Aorta (tissue), 5 donors: ENCODE results near the gene CEP128. TPM values are rescaled to one million over a fixed set of nuclear protein-coding genes. Genes with fewer than 3 reads are reported as not detected.

Experiments used
- ATAC-seq: fragments of 200-7000 bp; cut with Tn5 transposase; one replicate; pipeline ENCODE4 v1.9.1; 2022; ENCODE audit warnings: moderate library complexity; ENCODE audit not compliant: low FRiP score
- DNase-seq, 2 donors: peaks; one replicate each; pipeline ENCODE4 v3.0.0-alpha.2; 2020
- H3K27ac ChIP-seq, 2 donors: one replicate each; pipeline ENCODE4 v1.5.1; 2013; ENCODE audit warnings: low read length in 2 of 2, mild to moderate bottlenecking in 2 of 2, moderate library complexity in 2 of 2, control low read depth in 1 of 2, inconsistent platforms in 1 of 2, low read depth in 1 of 2
- H3K27me3 ChIP-seq, 2 donors: one replicate each; pipeline ENCODE4 v1.6.1; 2013; ENCODE audit warnings: control low read depth in 1 of 2, low read length in 1 of 2, mild to moderate bottlenecking in 1 of 2, moderate library complexity in 1 of 2; ENCODE audit not compliant: insufficient read depth in 2 of 2, control insufficient read depth in 1 of 2
- H3K36me3 ChIP-seq, 2 donors: one replicate each; pipeline ENCODE4 v1.6.1; 2013; ENCODE audit warnings: control low read depth in 1 of 2, low read length in 1 of 2, mild to moderate bottlenecking in 1 of 2; ENCODE audit not compliant: insufficient read depth in 2 of 2, control insufficient read depth in 1 of 2
- H3K4me1 ChIP-seq, 2 donors: one replicate each; pipeline ENCODE4 v1.6.1; 2013; ENCODE audit warnings: low read length in 2 of 2, control low read depth in 1 of 2, mild to moderate bottlenecking in 1 of 2, moderate library complexity in 1 of 2; ENCODE audit not compliant: insufficient read depth in 2 of 2, control insufficient read depth in 1 of 2
- H3K4me3 ChIP-seq, 2 donors: one replicate each; pipeline ENCODE4 v1.5.1; 2013; ENCODE audit warnings: low read length in 2 of 2, control low read depth in 1 of 2, mild to moderate bottlenecking in 1 of 2
- H3K9me3 ChIP-seq: one replicate; pipeline ENCODE4 v1.6.1; 2013; ENCODE audit warnings: mild to moderate bottlenecking, low read length; ENCODE audit not compliant: control insufficient read depth
- WGBS, 2 donors: extraction: QIAGEN DNeasy Blood & Tissue Kit; methylation state at CpG; one replicate each; pipeline ENCODE4 v1.1.7; 2013; 5-methylcytosine and 5-hydroxymethylcytosine counted together
- intact Hi-C, 2 donors: fragments of 100-400 bp; cut with DNase I; formaldehyde crosslinking; loops; one replicate each; pipeline versions ENCODE4 v1.14.2 to v1.15.0; 2022
- long read RNA-seq, 2 donors: library from polyadenylated mRNA; unstranded; transcript quantifications; one replicate each; pipeline ENCODE4 v2.0.0, GENCODE V29; 2020 to 2021
- polyA plus RNA-seq, 2 donors: library from polyadenylated mRNA; stranded (reverse); fragments of 200-250 nt; gene quantifications; one replicate each; pipeline ENCODE4 v1.2.3, GENCODE V29; 2013
- total RNA-seq, 2 donors: library from RNA; stranded (reverse); fragmentation: NEBNext Ultra II Directional; extraction: Animal tissue kit (Norgen Biotek cat#: 25700); gene quantifications; one replicate each; pipeline ENCODE4 v1.2.1, GENCODE V29; 2021
- donor health status: healthy with polysubstance abuse.
- donor health status: Bipolar disorder and iron deficiency.
- donor health status: DM: no; HTN: no; CAD: no.
- donor health status: DM: no; HTN: no; CAD: no.
- donor health status: DM: yes; HTN: yes; CAD: no.

The CEP128 gene
- 1 to 10 TPM; 6.0 to 8.4 TPM for total RNA-seq
- polyA plus RNA-seq: 1 to 10 TPM in 1 of 2 donors, under 1 TPM in 1; 0.95 to 2.8 TPM
- long read RNA-seq, donor 1, partial matches to known transcripts: 3 of 9 reads
- long read RNA-seq, donor 1, other reads (novel, unspliced or antisense): 6 of 9 reads
- long read RNA-seq, donor 2, partial matches to known transcripts: 0 of 2 reads
- long read RNA-seq, donor 2, other reads (novel, unspliced or antisense): 2 of 2 reads

GRCh38 chr14:80941241-80942185, at the start of gene CEP128:
TSS of gene CEP128 (minus strand) at chr14:80941738.
- intact Hi-C loops: loop anchor here in 1 of 2 donors (5.0 kb wide), 1 partner anchor 231 kb away; no protein-coding TSS in a partner anchor
- Histone ChIP-seq H3K4me1 (no peaks in the 10 kb centered on the region), H3K36me3 (no peaks in the 10 kb centered on the region), H3K27me3 (peaks cover 0 to 1% of the 10 kb centered on the region in 2 donors), H3K27ac (peak within 1 kb of the TSS in 1 of 2 donors; percentile 7), H3K4me3 (peak within 1 kb of the TSS; percentile 19 to 70), H3K9me3 (no peaks in the 10 kb centered on the region)
- WGBS, 2 donors: 2% methylated on average over 40 of the region's 40 CpGs
- ATAC-seq (peak; percentile 100), DNase-seq (peak; percentile 97 to 98)

- Histone ChIP-seq H3K27ac (no peak overlapping the region), H3K9me3 (no peaks in the 10 kb centered on the region), H3K4me3 (no peak overlapping the region), H3K36me3 (no peaks in the 10 kb centered on the region), H3K27me3 (no peaks in the 10 kb centered on the region), H3K4me1 (no peaks in the 10 kb centered on the region)
- ATAC-seq (no peak), DNase-seq (no peak)
- 63 to 66% methylated on average over 6 of the region's 6 CpGs for WGBS, 2 donors
- intact Hi-C loops: no loop called here
Observed at GRCh38 chr14:80988735-80989429, 47.3 kb upstream of the CEP128 start.

GRCh38 chr14:80988192-80988591, 46.7 kb upstream of the CEP128 start:
- Histone ChIP-seq H3K27ac (no peak overlapping the region), H3K9me3 (no peaks in the 10 kb centered on the region), H3K27me3 (no peaks in the 10 kb centered on the region), H3K4me3 (no peak overlapping the region), H3K36me3 (no peaks in the 10 kb centered on the region), H3K4me1 (no peaks in the 10 kb centered on the region)
- no peak for DNase-seq
- intact Hi-C loops: no loop called here
- 40 to 48% methylated on average over 1 of the region's 1 CpG for WGBS, 2 donors
- ATAC-seq: no peak

- no peak overlapping the region for H3K4me3 ChIP-seq
- no peaks in the 10 kb centered on the region for H3K9me3 ChIP-seq
- peak; percentile 57 to 70 for DNase-seq
- peak; percentile 91 for ATAC-seq
- WGBS, 2 donors: 26 to 27% methylated on average over 6 of the region's 6 CpGs
- no peaks in the 10 kb centered on the region for H3K27me3 ChIP-seq
- H3K36me3 ChIP-seq: no peaks in the 10 kb centered on the region
- H3K27ac ChIP-seq: no peak overlapping the region
- no peaks in the 10 kb centered on the region for H3K4me1 ChIP-seq
- intact Hi-C loops: loop anchor here (1.0 to 2.0 kb wide), 2 partner anchors 32 to 33 kb away; partner anchors contain the start of gene TSHR (in 2 of the 2)
Observed at GRCh38 chr14:80987235-80988032, 45.9 kb upstream of the CEP128 start.

- intact Hi-C loops: no loop called here
- no peak for DNase-seq
- Histone ChIP-seq H3K27ac (no peak overlapping the region), H3K9me3 (no peaks in the 10 kb centered on the region), H3K27me3 (no peaks in the 10 kb centered on the region), H3K4me1 (peaks cover 0 to 2% of the 10 kb centered on the region in 2 donors), H3K36me3 (no peaks in the 10 kb centered on the region), H3K4me3 (no peak overlapping the region)
- 87 to 92% methylated on average over 2 of the region's 2 CpGs for WGBS, 2 donors
- no peak for ATAC-seq
Observed at GRCh38 chr14:80982711-80983110, 41.2 kb upstream of the CEP128 start.

GRCh38 chr14:80981673-80982072, 40.1 kb upstream of the CEP128 start:
- Histone ChIP-seq H3K4me3 (no peak overlapping the region), H3K4me1 (peaks cover 0 to 2% of the 10 kb centered on the region in 2 donors), H3K36me3 (no peaks in the 10 kb centered on the region), H3K27me3 (no peaks in the 10 kb centered on the region), H3K27ac (no peak overlapping the region), H3K9me3 (no peaks in the 10 kb centered on the region)
- WGBS, 2 donors: 53 to 67% methylated on average over 7 of the region's 7 CpGs
- no peak for ATAC-seq
- DNase-seq: no peak
- intact Hi-C loops: no loop called here

GRCh38 chr14:80981156-80981555, 39.6 kb upstream of the CEP128 start:
- Histone ChIP-seq H3K9me3 (no peaks in the 10 kb centered on the region), H3K4me1 (peaks cover 0 to 2% of the 10 kb centered on the region in 2 donors), H3K27me3 (no peaks in the 10 kb centered on the region), H3K27ac (no peak overlapping the region), H3K36me3 (no peaks in the 10 kb centered on the region), H3K4me3 (no peak overlapping the region)
- no peak for ATAC-seq
- no peak for DNase-seq
- intact Hi-C loops: no loop called here
- 23 to 24% methylated on average over 3 of the region's 3 CpGs for WGBS, 2 donors

- DNase-seq (no peak), ATAC-seq (no peak)
- Histone ChIP-seq H3K9me3 (no peaks in the 10 kb centered on the region), H3K4me3 (no peak overlapping the region), H3K27ac (no peak overlapping the region), H3K4me1 (peaks cover under 1 to 2% of the 10 kb centered on the region in 2 donors), H3K27me3 (no peaks in the 10 kb centered on the region), H3K36me3 (no peaks in the 10 kb centered on the region)
- 5 to 6% methylated on average over 2 of the region's 2 CpGs for WGBS, 2 donors
- intact Hi-C loops: no loop called here
Observed at GRCh38 chr14:80979951-80980350, 38.4 kb upstream of the CEP128 start.
